HepG2 (cell line): ENCODE measurements around the gene SLC1A2. TPM values are rescaled to one million over a fixed set of nuclear protein-coding genes. Genes with fewer than 3 reads are reported as not detected.
A peak's percentile ranks its signal among the peaks of the same experiment; 100 is the strongest.

Source experiments
- ATAC-seq: fragments of 200-7000 bp; cut with Tn5 transposase; 3 replicates; pipeline ENCODE4 v1.9.1; 2020; ENCODE audit warnings: mild to moderate bottlenecking, moderate library complexity
- BruUV-seq: library from RNA; stranded (reverse); fragments of 400-500 nt; replicated peaks from 2 replicates; lab custom pipeline; 2021; lab: Mats Ljungman, UMichigan
- CTCF ChIA-PET: fragments of 300-600 bp; formaldehyde crosslinking; extraction: SDS; loops from one replicate; lab custom pipeline; 2021; ENCODE audit warnings: low total read pairs, inconsistent platforms, low intra/inter-chr PET ratio; lab: Yijun Ruan, JAX
- POLR2A ChIA-PET: fragments of 350-600 bp; sonication (Branson Sonifier 250); formaldehyde crosslinking; loops from one replicate; lab custom pipeline; 2020; ENCODE audit warnings: antibody characterized with exemption, inconsistent platforms; lab: Yijun Ruan, JAX
- DNase-seq: peaks from one replicate; pipeline ENCODE4 v3.0.0-alpha.2; 2015; ENCODE audit warnings: low spot score
- FAIRE-seq: peaks from 3 replicates; lab custom pipeline; 2011; peaks lifted over from hg19 to GRCh38; lab: Jason Lieb, UNC
- H2AFZ ChIP-seq: one replicate; pipeline ENCODE4 v1.6.1; 2011; ENCODE audit warnings: low read length, inconsistent platforms
- H3K27ac ChIP-seq: fragments of 300-600 bp; 3 replicates; pipeline ENCODE4 v1.8.0; 2011; ENCODE audit warnings: mixed run types, mild to moderate bottlenecking, mixed read lengths, low read length, inconsistent platforms; ENCODE audit not compliant: insufficient read depth; ENCODE audit errors: extremely low read length
- H3K27me3 ChIP-seq, 2 experiments: fragments of 200-600 bp in 1 of 2; 2 replicates in 1 of 2; 3 replicates in 1 of 2; pipeline versions ENCODE4 v1.6.0 to v1.8.0; 2011; ENCODE audit warnings: low read length in 2 of 2, mild to moderate bottlenecking in 2 of 2, moderate library complexity in 2 of 2, inconsistent platforms in 1 of 2; ENCODE audit not compliant: insufficient read depth in 2 of 2, control insufficient read depth in 1 of 2
- H3K36me3 ChIP-seq, 2 experiments: fragments of 200-600 bp in 1 of 2; replicated peaks in 1 of 2; 2 replicates in 1 of 2; 3 replicates in 1 of 2; pipeline versions ENCODE4 v1.5.1 to v1.8.0; 2011; ENCODE audit warnings: low read length in 2 of 2, inconsistent platforms in 1 of 2; ENCODE audit not compliant: insufficient read depth in 2 of 2, control insufficient read depth in 1 of 2
- H3K4me1 ChIP-seq: 2 replicates; pipeline ENCODE4 v1.5.1; 2012; ENCODE audit warnings: low read length, inconsistent platforms; ENCODE audit not compliant: insufficient read depth
- H3K4me2 ChIP-seq: 2 replicates; pipeline ENCODE4 v1.6.0; 2011; ENCODE audit warnings: low read depth, low read length, inconsistent platforms
- H3K4me3 ChIP-seq, 3 experiments: fragments of 200-600 bp in 1 of 3; sonication (generic), shearing (Covaris generic) in 1 of 3; replicated peaks in 1 of 3; 2 replicates each; pipeline ENCODE4 v1.5.1; 2011 to 2016; ENCODE audit warnings: low read length in 3 of 3, inconsistent platforms in 2 of 3, low read depth in 2 of 3, mild to moderate bottlenecking in 2 of 3, control low read depth in 1 of 3, mixed read lengths in 1 of 3; ENCODE audit not compliant: insufficient read depth in 1 of 3
- H3K79me2 ChIP-seq: one replicate; pipeline ENCODE4 v1.6.1; 2011; ENCODE audit warnings: low read length, inconsistent platforms; ENCODE audit not compliant: insufficient read depth
- H3K9ac ChIP-seq: 2 replicates; pipeline ENCODE4 v1.6.0; 2011; ENCODE audit warnings: mild to moderate bottlenecking, low read depth, low read length, inconsistent platforms; ENCODE audit not compliant: insufficient read depth
- H3K9me3 ChIP-seq: 2 replicates; pipeline ENCODE4 v1.5.1; 2012; ENCODE audit warnings: mild to moderate bottlenecking, low read length
- H4K20me1 ChIP-seq: 2 replicates; pipeline ENCODE4 v1.6.0; 2011; ENCODE audit warnings: inconsistent platforms, mild to moderate bottlenecking, low read length, moderate library complexity; ENCODE audit not compliant: insufficient read depth
- BATF2 ChIP-seq: sonication (generic); formaldehyde crosslinking; IDR thresholded peaks from 2 replicates; pipeline ENCODE4 v1.8.0; 2022; ENCODE audit warnings: mild to moderate bottlenecking, missing genetic modification reagents, moderate library complexity
- BCL3 ChIP-seq: sonication (generic); formaldehyde crosslinking; IDR thresholded peaks from 2 replicates; pipeline ENCODE4 v1.5.1; 2020; ENCODE audit warnings: mild to moderate bottlenecking, missing genetic modification reagents, moderate library complexity
- KDM6A ChIP-seq: IDR thresholded peaks from 2 replicates; pipeline ENCODE4 v1.6.1; 2016; ENCODE audit warnings: low read depth
- MAX ChIP-seq: IDR thresholded peaks from 2 replicates; pipeline ENCODE4 v1.6.1; 2012; ENCODE audit warnings: inconsistent platforms
- PCBP1 ChIP-seq: fragments of 200-400 bp; formaldehyde crosslinking; IDR thresholded peaks from 2 replicates; pipeline ENCODE4 v1.6.1; 2017; ENCODE audit warnings: mild to moderate bottlenecking, low read depth, low read length, borderline replicate concordance
- SRSF1 ChIP-seq: fragments of 200-400 bp; formaldehyde crosslinking; optimal IDR thresholded peaks from 2 replicates; pipeline ENCODE3; 2017; ENCODE audit warnings: mild to moderate bottlenecking, low read depth, low read length, moderate library complexity
- STAT6 ChIP-seq: sonication (generic); formaldehyde crosslinking; IDR thresholded peaks from 2 replicates; pipeline ENCODE4 v1.4.0; 2020; ENCODE audit warnings: missing genetic modification reagents, mild to moderate bottlenecking, borderline replicate concordance
- ZNF639 ChIP-seq: conservative IDR thresholded peaks from 2 replicates; pipeline ENCODE4 v1.6.1; 2018; ENCODE audit warnings: missing genetic modification reagents
- ZNF674 ChIP-seq: sonication (generic); formaldehyde crosslinking; IDR thresholded peaks from 2 replicates; pipeline ENCODE4 v1.5.0; 2020; ENCODE audit warnings: low read depth, mild to moderate bottlenecking, missing genetic modification reagents
- WGBS: methylation state at CpG from one replicate; pipeline ENCODE4 v1.1.6; 2017; ENCODE audit warnings: low lambda C conversion rate; 5-methylcytosine and 5-hydroxymethylcytosine counted together
- in situ Hi-C: cut with HindIII; loops from 2 replicates; pipeline ENCODE4 v1.10.0; 2017; ENCODE audit warnings: low pct_unique_long_range_greater_than_20kb; ENCODE audit not compliant: extremely low pct_ligation_motif_present
- intact Hi-C: fragments of 100-400 bp; cut with micrococcal nuclease; formaldehyde crosslinking; loops from one replicate; pipeline ENCODE4 v1.10.0; 2022; ENCODE audit not compliant: unreplicated experiment
- polyA plus RNA-seq, 8 experiments: library from polyadenylated mRNA; depleted of rRNA in 3 of 8; stranded (reverse) in 7 of 8; unstranded in 1 of 8; fragments of >200 nt; fragmentation: Illumina TruSeq in 4 of 8; extraction: Trizol in 4 of 8; gene quantifications; 2 replicates each; pipeline versions ENCODE4 v1.2.1 to v1.2.3, GENCODE V29; 2011 to 2016; ENCODE audit warnings: low read depth in 4 of 8, missing spikeins in 1 of 8, mixed read lengths in 1 of 8; ENCODE audit not compliant: insufficient read depth in 1 of 8
- total RNA-seq, 5 experiments: library from RNA; depleted of rRNA; stranded (reverse); fragments of >200 nt; fragmentation: Illumina TruSeq; extraction: Trizol; gene quantifications; 2 replicates each; pipeline ENCODE4 v1.2.3, GENCODE V29; 2016; ENCODE audit warnings: low read depth in 1 of 5

The SLC1A2 gene
- total and polyA plus RNA-seq, 2 of the 13 experiments (the other 11 are each of a cell fraction or from before 2014, with no cell fraction given): 23.2 to 43.2 TPM

GRCh38 chr11:35340071-35340470, 79.3 kb downstream of the SLC1A2 start:
- no peak overlapping the region for H2AFZ ChIP-seq
- no peak overlapping the region for H3K4me2 ChIP-seq
- H3K27ac ChIP-seq: no peak overlapping the region
- intact Hi-C loops (no loop called here), in situ Hi-C loops (no loop called here)
- peaks cover 7% of the 10 kb centered on the region for H3K79me2 ChIP-seq
- TF ChIP-seq ZNF674: no peak
- TF ChIP-seq STAT6: no peak
- TF ChIP-seq PCBP1: no peak
- no peak for TF ChIP-seq KDM6A
- no peak for TF ChIP-seq SRSF1
- TF ChIP-seq BCL3: no peak
- no peak for TF ChIP-seq BATF2 (CRISPR knock-in tag)
- TF ChIP-seq ZNF639 (CRISPR knock-in tag): no peak
- TF ChIP-seq MAX: no peak
- DNase-seq (no peak), ATAC-seq (peak; percentile 49), FAIRE-seq (no peak)
- 81% methylated on average over 3 of the region's 3 CpGs for WGBS
- no peak overlapping the region for H3K4me3 ChIP-seq
- no peaks in the 10 kb centered on the region for H3K27me3 ChIP-seq
- H3K9ac ChIP-seq: no peak overlapping the region
- peaks cover 39% of the 10 kb centered on the region for H3K4me1 ChIP-seq
- CTCF ChIA-PET: no interaction called here
- no peaks in the 10 kb centered on the region for H3K36me3 ChIP-seq
- peaks cover 2% of the 10 kb centered on the region; the same call in 1 of the 2 replicates for H4K20me1 ChIP-seq
- H3K9me3 ChIP-seq: no peaks in the 10 kb centered on the region
- no TSS peak for BruUV-seq
- POLR2A ChIA-PET: interaction anchor here (1.0 kb wide), 1 partner anchor 19 kb away, joined by 3 read pairs; no protein-coding TSS in a partner anchor
